ENCODE results near the gene CDH23.

The CDH23 gene

DNA sequence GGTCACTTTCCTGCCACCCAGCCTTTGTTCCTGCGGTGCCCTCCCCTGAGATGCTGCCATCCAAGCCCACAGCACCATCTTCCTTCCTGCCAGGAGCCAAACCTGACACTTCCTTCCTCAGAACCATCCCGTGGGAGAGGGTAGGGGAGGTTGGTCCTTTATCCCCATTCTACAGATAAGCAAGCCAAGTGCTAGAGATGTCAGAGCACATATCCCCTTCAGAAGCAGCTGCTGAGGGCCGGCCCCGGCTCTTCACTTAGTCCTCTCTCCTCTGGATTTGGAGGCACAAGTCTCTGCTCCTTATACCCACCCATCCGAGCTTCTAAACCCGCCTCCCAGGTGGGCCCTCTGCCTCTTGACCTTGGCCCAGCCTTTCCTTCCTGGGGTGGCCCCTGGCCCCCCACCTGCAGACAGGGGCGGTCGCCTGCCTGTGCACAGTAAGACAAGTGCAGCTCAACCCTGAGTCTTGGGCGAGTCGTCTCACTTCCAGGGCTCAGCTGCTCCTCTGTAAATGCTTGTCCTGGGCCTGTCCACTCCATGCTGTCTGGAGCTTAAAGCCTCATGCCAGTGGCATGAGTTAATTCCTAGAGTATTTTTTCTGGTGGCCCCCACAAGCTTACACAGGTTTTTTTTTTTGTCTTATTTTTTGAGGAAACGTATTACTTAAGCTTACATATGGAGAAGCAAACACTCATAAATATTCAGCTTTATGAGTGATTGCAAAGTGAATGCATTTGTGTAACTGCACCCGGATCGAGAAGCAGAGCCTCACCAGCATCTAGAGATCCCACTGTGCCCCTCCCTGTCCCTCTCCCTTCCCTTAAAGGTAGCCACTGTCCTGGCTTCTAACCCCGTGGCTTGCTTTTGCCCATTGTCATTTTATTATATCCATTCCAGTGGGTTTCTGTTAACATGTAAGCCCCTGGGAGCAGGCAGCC is 125.1 kb downstream of the CDH23 start:
- no peak for DNase-seq

DNA sequence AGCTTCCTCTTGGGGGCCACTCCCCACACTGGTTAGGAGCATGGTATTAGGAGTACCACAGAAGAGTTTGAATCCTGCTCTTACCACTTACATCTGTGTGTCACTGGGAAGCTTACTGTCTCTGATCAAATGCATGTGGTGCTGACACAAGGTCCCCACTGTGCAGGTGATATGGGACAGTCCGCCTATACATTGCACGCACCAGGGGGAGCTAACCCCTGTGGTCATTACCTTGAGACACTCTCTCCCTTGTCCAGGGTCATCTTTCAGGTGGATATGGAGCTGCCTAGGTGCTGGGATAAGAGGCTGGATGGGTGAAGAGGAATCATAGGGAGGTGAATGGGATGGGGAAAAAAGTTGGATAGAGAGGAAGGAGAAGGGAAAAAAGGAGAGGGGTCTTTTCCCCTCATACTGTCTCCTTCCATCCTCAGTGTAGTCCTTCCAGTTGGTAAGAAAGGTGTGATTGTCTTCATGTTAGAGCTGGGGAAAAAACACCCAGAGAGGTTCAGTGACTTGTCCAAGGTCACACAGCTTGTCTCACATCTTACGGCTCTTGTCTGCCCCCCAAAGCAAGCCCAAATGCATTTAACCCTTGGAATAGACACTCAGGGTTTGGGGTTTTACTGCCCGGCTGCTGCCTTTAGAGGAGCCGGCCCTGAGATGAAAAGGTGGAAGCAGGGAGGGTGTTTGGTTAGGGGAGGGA is 125.9 kb downstream of the CDH23 start:
- no peak for DNase-seq

DNA sequence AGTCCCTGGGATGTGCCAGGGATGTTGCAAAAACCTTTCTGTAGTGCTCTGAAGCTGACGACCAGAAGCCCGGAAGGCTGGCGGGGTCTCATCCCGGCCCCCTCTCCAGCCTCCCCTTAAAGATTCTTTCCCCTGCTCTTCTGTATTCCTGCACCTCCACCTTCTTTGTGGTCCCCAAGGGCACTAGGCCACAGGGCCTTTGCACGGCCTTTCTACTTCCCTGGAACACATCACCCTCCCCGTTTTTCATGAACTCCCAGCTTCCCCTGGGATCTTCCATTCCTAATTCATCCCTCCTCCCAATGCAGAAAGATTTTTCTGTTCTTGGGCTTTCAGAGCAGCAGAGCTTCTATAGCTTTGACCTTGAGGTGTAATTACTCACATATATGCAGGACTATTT is 127.0 kb downstream of the CDH23 start:
- DNase-seq: no peak

DNA sequence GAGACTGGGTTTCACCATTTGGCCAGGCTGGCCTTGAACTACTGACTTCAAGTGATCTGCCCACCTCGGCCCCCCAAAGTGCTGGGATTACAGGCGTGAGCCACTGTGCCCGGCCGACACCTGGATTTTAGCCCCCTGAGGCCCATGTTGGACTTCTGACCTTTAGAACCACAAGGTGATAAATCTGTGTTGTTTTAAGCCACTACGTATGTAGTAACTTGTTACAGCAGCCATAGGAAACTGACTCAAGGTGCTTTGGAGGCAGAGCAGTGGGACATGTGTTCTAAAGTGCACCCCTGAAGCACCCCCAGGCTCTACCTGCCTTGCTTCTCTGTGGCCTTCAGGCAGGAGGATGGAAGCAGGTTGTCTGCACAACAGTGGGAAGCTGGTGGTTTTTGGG is 128.4 kb downstream of the CDH23 start:
- DNase-seq: no peak

DNA sequence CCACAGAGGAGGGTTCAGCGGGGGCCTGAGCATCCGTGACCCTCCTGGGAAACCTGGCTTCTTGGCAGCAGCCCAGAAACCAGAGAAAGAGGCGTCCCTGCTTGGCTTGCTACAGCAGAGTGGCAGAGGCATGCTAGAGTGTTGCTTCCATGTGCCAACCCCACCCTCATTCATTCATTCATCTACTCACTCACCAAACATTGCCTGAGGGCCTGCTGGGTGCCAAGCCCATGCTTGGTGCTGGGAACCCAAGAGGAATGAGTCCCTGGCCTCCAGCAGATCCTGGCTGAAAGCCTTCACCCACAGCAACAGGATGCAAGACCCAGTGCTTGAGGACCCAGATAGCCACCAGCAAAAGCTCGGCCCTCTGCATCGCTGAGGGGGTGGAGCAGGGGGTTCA is 129.0 kb downstream of the CDH23 start:
- DNase-seq: no peak

DNA sequence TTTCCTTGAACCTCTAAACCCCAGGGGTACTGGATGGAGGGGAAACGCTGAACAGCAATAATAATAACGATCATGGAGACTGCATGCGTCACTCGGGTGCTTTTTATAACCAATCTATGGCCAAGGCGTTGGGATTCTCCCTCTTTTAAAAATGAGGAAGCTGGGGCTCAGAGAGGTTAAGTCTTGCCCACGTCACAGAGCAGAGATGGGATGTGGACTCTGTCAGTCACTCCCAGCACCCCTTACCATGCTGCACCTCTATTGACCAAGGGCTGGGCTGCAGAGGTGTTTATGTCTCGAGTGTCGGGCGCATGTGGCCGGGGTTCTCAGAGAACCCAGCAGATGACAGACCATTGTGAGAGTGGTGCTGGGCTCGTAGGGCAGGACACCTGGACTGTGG is 129.9 kb downstream of the CDH23 start:
- DNase-seq: no peak

DNA sequence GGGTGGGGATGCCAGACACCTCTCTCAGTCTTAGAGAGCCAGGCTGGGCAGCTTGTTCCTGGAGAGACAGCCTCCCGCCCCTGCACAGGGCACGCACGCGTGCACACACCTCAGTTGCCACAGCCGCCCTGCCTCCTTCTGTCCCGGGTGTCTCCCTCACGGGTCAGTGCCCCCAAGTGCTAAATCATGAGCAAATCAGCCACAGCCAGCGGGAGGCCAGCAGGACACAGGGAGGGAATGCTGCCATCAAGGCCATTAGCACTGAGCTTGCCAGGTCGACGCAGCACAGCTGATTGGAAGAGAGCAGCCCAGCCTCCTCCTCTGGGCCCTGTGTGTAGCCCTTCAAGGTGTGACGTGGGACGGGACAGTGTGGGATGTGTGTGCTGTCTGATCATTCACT is 130.4 kb downstream of the CDH23 start:
- no peak for DNase-seq

DNA sequence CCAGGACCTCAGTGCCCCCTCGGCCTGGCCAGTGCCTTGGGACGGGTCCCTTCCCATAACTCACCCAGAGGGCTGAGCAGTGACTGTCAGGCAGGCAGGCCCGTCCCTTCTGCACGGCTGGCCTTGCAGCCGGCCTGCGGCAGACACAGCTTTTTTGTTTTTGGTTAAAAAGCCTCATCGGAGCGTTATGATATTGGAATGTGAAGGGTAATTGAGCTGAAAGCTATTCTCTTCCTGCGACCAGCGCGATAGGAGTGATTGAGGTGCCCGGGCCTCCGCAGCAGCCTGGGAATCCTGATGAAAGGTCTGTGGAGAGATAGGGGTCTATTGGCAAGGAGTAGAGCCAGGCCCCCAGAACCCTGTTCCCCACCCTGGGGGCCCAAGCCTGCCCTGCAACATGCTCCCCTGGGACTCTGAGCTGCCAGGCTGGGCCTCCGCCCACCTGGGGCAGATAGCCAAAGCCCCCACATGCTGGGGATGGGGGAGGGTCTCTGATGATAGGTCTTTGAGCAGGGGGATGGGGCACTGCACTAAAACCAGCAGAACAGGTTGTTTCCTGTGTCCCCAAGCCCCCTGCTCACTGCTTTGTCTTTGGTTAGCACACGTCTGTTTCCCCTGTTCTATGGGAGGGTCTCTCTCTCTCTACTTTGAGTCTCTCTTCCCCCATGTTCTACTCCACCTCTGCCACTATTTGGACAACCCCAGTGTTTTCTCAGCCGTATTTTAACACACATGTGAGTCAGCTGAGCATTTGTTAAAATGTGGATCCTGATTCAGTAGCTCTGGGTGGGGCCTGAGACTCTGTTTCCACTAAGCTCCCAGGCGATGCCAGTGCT is 131.9 kb downstream of the CDH23 start:
- no peak for DNase-seq

DNA sequence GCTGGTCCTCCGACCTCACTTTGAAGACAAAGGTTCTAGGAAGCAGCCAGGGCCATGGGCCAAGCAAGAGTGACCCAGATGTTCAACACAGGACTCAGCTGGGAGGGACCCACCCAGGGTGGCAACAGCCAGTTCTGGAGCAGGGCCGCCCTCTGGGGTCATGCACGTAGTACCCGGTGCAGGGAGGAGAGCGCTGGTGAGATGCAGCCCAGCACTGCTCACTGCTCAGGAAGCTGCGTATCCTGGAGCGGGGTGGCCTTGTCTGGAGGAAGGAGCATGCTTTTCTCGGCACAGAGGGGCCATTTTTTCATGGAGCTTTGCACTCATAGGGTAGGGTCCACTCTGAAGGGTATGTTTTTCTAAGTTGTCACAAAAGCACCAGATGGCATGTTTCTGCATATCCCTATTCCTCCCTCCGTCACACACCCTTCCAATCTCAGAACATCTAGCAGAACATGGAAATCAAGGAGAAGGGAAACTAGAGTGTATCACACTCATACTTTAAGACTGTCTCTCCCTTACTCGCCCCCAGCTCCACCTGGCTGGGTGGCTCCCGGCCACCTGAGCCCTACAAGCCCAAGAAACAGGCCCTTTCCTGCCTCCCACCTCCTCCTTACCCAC is 132.6 kb downstream of the CDH23 start:
- no peak for DNase-seq

DNA sequence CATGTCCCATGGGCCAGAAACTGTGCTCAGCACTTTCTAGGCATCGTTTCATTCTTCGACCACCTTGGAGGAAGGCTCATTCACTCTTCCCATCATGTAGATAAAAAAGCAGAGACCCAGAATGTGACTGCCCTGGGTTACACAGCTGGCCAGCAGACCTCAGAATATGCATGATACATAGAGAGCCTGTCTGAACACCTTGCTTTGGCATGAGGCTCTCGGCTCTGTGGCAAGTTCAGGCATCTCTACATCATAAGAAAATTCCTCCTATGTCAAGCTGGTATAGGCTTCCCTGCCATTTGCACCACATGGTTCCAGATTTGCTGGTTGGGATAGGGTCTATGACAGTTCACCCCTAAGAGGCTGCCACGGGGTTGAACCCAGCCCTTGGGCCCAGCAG is 134.1 kb downstream of the CDH23 start:
- DNase-seq: no peak

DNA sequence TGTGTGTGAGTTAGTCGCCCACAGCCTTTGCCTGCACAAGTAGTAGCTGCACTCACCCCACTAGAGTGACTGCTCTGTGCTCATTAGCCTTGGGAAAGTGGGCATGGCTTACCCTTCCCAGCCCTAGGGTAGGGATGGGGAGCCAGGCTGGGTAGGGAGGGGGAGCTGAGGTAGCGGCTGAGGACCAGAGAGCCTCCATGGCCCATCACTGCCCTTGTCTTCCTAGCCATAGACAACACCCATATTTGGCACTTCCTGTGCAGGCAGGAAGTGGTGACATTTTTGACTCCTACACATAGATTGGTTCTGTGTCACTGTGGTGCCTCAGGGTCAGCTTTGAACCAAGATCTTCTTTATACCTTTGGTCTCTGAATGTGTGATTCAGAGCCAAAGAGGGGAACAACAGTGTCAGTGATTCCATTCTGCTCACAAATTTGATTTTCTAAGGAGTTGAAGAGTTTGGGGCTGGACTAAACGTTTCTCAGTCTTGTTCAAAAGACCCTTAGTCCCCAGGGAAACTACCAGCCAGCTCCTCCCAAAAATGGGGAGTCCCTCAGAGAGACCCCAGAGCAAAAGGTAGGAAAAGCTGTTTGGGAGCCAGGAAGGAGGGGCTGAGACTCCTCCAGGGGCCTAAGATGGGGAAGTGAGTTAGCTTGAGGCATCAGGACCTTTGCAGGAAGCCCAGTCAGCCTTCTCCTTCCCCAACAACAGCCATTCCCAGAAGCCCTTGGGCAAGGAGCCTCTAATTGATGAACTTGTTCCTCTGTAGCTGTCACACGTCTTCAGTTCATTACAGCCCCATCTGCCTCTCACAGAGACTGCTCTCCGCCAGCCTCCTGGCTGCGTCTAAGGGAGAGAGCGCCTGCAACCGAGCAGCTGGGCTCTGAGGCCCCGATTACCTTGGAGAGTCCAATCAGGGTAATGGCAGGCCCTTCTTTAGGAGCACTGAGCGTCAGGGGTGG is 135.0 kb downstream of the CDH23 start:
- DNase-seq: no peak

DNA sequence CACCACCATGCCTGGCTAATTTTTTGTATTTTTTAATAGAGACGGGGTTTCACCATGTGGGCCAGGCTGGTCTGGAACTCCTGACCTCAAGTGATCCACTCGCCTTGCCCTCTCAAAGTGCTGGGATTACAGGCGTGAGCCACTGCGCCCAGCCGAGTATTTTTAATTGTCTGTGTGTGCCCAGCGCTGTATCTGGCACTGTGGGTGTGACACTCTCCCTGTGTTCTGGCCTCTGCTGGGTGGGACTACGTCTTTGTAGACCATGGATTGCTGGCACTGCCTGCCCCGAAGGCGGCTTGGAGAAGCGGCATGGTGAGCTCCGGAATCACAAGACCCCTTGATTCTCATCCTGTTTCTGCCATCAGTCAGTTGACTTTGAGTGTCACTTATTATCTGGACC is 136.2 kb downstream of the CDH23 start:
- no peak for DNase-seq

DNA sequence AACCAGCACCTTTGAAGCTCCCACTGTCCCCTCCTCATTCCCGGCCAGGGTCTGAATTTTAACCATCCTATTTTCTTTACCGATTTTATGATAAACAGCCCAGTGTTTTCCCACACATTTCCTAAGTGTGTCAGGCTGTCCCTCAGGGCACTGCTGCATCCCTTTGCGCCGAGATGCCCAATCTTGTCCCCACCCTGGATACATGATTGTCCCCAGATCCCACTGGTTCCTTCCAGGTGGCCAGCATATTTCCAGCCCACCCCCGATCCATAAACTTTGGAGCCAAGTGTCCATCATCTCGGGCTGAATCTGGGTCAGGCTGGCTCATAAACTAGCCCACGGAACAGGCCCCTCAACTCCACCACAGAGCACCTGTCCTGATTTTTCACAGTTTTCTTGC is 137.2 kb downstream of the CDH23 start:
- no peak for DNase-seq

DNA sequence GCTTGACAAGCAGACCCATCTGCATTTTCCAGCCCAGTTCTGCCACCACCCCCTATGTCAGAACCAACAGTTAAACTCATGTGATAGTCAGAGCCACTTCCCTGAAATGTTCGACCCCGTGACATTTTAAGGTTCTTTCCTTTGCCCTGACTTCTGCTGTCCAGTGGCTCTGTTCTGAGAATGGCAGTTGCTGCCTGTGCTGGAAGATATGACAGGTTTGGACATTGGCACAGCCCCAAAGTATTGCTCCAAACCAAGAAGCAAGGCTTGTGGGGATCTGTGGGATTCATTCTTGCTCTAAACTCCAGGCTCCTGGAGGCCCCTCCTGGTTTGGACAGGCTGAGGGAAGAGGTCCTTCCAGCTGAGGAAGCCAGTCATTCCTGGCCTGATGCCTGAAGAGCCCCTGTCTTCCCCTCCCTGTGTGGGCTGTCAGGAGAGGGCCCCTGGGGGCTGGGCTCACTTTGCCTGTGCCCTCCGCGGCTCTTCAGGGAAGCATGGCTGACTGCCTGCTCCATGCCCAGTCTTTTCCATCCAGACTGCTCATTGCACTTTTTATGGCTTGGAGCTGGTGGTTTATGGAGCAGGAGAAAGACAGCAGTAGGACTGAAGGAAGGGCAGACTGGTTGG is 138.0 kb downstream of the CDH23 start:
- DNase-seq: no peak

DNA sequence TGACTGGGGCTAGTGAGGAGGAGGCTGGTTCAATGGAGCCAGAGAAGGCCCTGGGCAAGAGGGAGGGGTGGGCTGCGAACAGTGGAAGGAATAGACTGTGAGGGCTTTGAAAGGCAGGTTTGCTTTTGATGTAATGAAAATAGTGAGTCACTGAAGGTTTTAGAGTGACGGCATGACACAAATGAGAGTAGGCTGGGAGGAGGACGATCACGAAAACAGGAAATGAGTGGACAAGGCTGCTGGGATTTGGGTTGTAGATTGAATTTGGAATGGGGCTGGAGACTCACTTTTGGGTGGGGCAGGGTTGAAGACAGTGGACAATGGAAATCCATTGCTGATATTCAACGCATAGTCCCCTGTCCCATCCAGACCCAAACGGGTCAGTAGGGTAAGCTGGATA is 139.6 kb downstream of the CDH23 start:
- no peak for DNase-seq

DNA sequence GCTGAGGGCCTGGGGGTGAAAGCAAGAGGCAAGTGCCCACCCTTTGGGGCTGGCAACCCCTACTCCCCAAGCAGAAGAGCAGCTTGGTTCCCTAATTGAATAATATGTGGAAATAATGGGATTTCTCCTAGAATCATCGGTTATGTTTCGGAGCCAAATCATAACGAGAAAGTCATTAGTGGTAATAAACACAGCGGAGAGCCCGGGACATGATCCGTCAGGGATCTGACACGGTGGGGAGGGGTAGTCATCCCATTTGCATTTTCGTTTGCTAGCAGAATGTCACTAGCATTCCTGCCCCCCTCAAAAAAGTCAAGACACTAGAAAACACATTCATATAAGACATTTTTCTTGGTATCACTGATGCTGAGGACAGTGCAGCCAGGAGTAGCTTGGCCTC is 140.4 kb downstream of the CDH23 start:
- no peak for DNase-seq

DNA sequence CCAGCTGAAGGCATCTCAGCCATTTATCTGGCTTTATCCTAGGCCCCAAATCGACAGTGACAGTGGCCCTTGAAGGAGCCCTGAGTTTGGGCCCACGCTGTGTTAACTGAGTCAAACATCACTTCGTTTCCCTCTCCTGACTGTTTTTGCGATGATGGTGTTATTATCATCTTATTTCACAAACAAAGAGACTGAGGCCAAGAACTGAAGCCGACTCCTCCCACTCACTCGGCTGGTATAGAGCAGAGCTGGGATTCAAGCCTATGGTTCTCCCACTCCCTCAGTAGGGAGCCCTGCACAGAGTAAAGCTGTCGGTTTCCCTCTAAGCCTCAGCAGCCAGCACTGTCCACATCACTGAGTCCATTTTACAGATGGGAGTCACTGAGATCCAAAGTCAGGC is 141.0 kb downstream of the CDH23 start:
- DNase-seq: no peak

DNA sequence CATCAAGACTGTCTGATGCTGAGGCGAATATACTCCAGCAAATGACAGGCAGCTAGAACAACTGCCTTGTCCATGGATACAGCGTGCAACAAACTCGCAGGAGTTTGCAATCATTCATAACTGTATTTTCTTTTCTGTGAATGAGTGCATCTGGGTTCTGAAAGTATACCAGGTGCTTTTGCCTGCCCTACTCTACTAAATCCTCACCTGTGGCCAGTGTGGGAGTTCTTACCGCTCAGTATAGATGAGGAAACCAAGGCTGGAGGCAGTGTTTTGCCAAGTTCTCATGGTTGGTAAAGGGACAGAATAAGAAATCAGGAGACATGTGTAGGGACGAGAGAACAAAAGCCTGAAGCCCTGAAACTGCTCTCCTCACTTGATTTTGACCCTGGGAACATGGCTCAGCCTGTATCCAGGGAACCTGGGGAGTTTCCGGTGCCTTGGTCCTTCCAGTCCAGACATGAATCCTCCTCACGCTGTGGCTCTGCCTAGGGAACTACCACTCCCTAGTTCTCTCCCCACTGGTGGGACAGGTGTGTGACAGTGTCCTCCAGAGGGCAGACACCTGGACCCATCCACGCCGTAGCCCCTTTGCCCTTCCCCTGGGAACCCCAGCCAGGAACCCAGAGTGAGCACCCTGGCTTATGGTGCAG is 142.0 kb downstream of the CDH23 start:
- DNase-seq: no peak

DNA sequence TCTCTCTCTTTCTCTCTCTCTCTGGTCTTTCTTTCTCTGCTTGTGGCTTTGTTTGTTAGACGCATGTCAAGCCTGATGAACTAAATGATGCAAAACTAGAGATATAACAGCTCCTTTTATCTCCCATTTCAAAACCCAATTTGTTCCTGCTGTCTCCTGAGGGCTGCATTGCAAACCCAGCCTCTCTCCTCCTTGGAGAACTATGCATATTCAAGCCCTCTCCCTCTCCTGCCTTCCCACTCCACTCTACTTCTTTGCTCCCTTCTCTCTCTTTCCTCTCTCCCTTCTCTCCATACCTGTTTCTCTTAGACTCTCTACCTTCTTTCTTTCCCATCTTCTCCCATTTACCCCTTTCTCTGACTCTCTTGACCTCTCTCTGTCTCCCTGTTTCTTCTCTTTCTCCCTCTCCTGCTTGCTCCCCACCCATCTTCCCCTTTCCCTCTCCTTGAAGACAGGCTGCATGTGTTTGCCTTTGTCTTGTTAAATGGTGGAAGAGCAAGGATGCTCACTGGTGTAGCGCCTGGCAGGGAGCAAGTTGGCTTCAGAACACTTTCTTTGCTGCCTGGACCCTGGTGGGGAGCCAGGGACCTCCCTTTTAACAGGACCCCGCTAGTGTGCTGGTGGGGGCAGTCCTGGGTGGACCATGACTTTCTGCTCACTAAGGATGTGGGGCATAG is 142.9 kb downstream of the CDH23 start:
- no peak for DNase-seq

DNA sequence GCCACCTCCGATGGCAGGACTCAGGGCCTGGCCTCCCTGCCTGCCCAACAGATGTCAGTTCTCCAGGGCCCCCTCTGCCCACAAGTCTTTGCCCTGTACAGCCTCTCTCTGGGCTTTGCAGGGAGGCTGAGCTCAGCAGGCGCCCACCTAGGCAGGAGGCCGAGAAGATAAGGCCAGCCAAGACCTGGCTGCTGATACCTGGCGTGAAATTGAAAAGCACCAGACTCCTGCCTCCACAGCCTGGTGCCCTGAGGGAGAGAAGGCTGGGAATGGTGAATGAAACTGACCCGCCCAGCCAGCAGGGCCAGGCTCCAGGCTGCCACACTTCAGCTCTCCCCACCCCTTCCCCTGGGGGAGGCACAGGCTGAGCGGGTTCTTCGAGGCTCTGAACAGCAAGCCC is 145.8 kb downstream of the CDH23 start:
- DNase-seq: no peak

Measured in NCI-H2081 (cell line).